WI38 (cell line): Measurements from ENCODE around the gene MYO3B.
"Not testable (repeated sequence)": the region's sequence is repeated elsewhere in the genome, so short reads cannot be mapped to it uniquely, and the experiment has no call there.

Experiments used
- H3K4me3 ChIP-seq: 2 replicates; pipeline ENCODE4 v1.5.1; 2011; ENCODE audit warnings: low read depth, mild to moderate bottlenecking, control low read depth, low read length
- CTCF ChIP-seq: IDR thresholded peaks from 2 replicates; pipeline ENCODE4 v1.5.1; 2012; ENCODE audit warnings: low read depth, mild to moderate bottlenecking, control low read depth, low read length

MYO3B gene

GRCh38 chr2:170462433-170463205 lies 284.7 kb downstream of the MYO3B start:
- no peak for TF ChIP-seq CTCF
- H3K4me3 ChIP-seq = no peak overlapping the region

- no peak for TF ChIP-seq CTCF
- H3K4me3 ChIP-seq = no peak overlapping the region
These were observed 285.2 kb downstream of the MYO3B start for GRCh38 chr2:170463206-170463537.

- no peak for TF ChIP-seq CTCF
- H3K4me3 ChIP-seq = no peak overlapping the region
These were observed 286.3 kb downstream of the MYO3B start for GRCh38 chr2:170464268-170464667.

- no peak for TF ChIP-seq CTCF
- no peak overlapping the region for H3K4me3 ChIP-seq
These were observed 287.3 kb downstream of the MYO3B start for GRCh38 chr2:170465241-170465640.

GRCh38 chr2:170466632-170467031 lies 288.7 kb downstream of the MYO3B start:
- TF ChIP-seq CTCF = no peak
- no peak overlapping the region for H3K4me3 ChIP-seq

- TF ChIP-seq CTCF = no peak
- H3K4me3 ChIP-seq = no peak overlapping the region
These were observed 289.8 kb downstream of the MYO3B start for GRCh38 chr2:170467568-170468422.

- no peak for TF ChIP-seq CTCF
- H3K4me3 ChIP-seq = no peak overlapping the region
These were observed 290.6 kb downstream of the MYO3B start for GRCh38 chr2:170468557-170468956.

- H3K4me3 ChIP-seq = not testable (repeated sequence)
These were observed 294.6 kb downstream of the MYO3B start for GRCh38 chr2:170472498-170472897.
